GM12878 (cell line): Measurements from ENCODE around the gene FAM53B. TPM values are rescaled to one million over a fixed set of nuclear protein-coding genes. Genes with fewer than 3 reads are reported as not detected.

Experiments
- ATF7 ChIP-seq: fragments of 450-650 bp; IDR thresholded peaks from 2 replicates; pipeline ENCODE4 v1.6.1; 2016; ENCODE audit warnings: low read depth, mild to moderate bottlenecking
- BHLHE40 ChIP-seq, 2 experiments: fragments of 450-650 bp in 1 of 2; IDR thresholded peaks; 2 replicates each; pipeline ENCODE4 v1.6.1; 2011 to 2017; ENCODE audit warnings: low read depth in 2 of 2, borderline replicate concordance in 1 of 2, improper control_type of control experiment in 1 of 2, low read length in 1 of 2, mild to moderate bottlenecking in 1 of 2
- BRCA1 ChIP-seq: IDR thresholded peaks from 2 replicates; pipeline ENCODE4 v1.6.1; 2011; ENCODE audit warnings: low read depth, low read length, improper control_type of control experiment
- CHD2 ChIP-seq: IDR thresholded peaks from 2 replicates; pipeline ENCODE4 v1.6.1; 2011; ENCODE audit warnings: low read depth, low read length, improper control_type of control experiment, borderline replicate concordance
- E4F1 ChIP-seq: fragments of 450-650 bp; IDR thresholded peaks from 2 replicates; pipeline ENCODE4 v1.6.1; 2018; ENCODE audit warnings: borderline replicate concordance, mild to moderate bottlenecking; ENCODE audit not compliant: partially characterized antibody
- EP300 ChIP-seq, 2 experiments: fragments of 150-350 bp in 1 of 2; IDR thresholded peaks; 2 replicates each; pipeline ENCODE4 v1.6.1; 2011 to 2012; ENCODE audit warnings: low read depth in 2 of 2, low read length in 2 of 2, borderline replicate concordance in 1 of 2, improper control_type of control experiment in 1 of 2, inconsistent platforms in 1 of 2; ENCODE audit not compliant: control insufficient read depth in 1 of 2
- KDM1A ChIP-seq: fragments of 200-600 bp; sonication (generic); IDR thresholded peaks from 2 replicates; pipeline ENCODE4 v1.6.1; 2016; ENCODE audit warnings: borderline replicate concordance
- MEF2B ChIP-seq: fragments of 450-650 bp; IDR thresholded peaks from 2 replicates; pipeline ENCODE4 v1.6.1; 2018; ENCODE audit warnings: mild to moderate bottlenecking, moderate library complexity; ENCODE audit not compliant: partially characterized antibody, poor library complexity, severe bottlenecking
- MLLT1 ChIP-seq: fragments of 450-650 bp; IDR thresholded peaks from 2 replicates; pipeline ENCODE4 v1.6.1; 2016; ENCODE audit warnings: mild to moderate bottlenecking
- MTA2 ChIP-seq: fragments of 450-650 bp; IDR thresholded peaks from 2 replicates; pipeline ENCODE4 v1.6.1; 2016; ENCODE audit warnings: low read depth, mild to moderate bottlenecking, moderate library complexity
- RELB ChIP-seq: fragments of 450-650 bp; IDR thresholded peaks from 2 replicates; pipeline ENCODE4 v1.6.1; 2017; ENCODE audit warnings: low read depth, mild to moderate bottlenecking, moderate library complexity
- REST ChIP-seq: IDR thresholded peaks from 2 replicates; pipeline ENCODE4 v1.6.1; 2012; ENCODE audit warnings: mild to moderate bottlenecking, low read depth, low read length
- SKIL ChIP-seq: fragments of 450-650 bp; IDR thresholded peaks from 2 replicates; pipeline ENCODE4 v1.6.1; 2017; ENCODE audit warnings: mild to moderate bottlenecking, low read depth, inconsistent platforms; ENCODE audit not compliant: poor library complexity, severe bottlenecking
- STAT3 ChIP-seq: IDR thresholded peaks from 2 replicates; pipeline ENCODE4 v1.6.1; 2011; ENCODE audit warnings: low read depth, low read length, improper control_type of control experiment
- TCF12 ChIP-seq: IDR thresholded peaks from 2 replicates; pipeline ENCODE4 v1.6.1; 2011; ENCODE audit warnings: low read depth, mild to moderate bottlenecking, low read length
- TCF3 ChIP-seq: IDR thresholded peaks from 2 replicates; pipeline ENCODE4 v1.6.1; 2012; ENCODE audit warnings: low read depth, mild to moderate bottlenecking, low read length, borderline replicate concordance; ENCODE audit not compliant: insufficient read depth
- YBX1 ChIP-seq: fragments of 450-650 bp; IDR thresholded peaks from 2 replicates; pipeline ENCODE4 v1.6.1; 2016; ENCODE audit warnings: antibody characterized with exemption
- ZNF217 ChIP-seq: fragments of 450-650 bp; IDR thresholded peaks from 2 replicates; pipeline ENCODE4 v1.6.1; 2017; ENCODE audit warnings: antibody characterized with exemption, mild to moderate bottlenecking
- polyA plus RNA-seq, 11 experiments: library from polyadenylated mRNA; depleted of rRNA in 4 of 11; unstranded in 6 of 11; stranded (reverse) in 5 of 11; fragments of >200 nt; fragmentation: Nextera tagmentation in 4 of 11; fragmentation: Illumina TruSeq in 1 of 11; extraction: Ambion mirVana in 4 of 11; extraction: Trizol in 1 of 11; gene quantifications; 1 replicate in 1 of 11; 2 replicates in 10 of 11; pipeline versions ENCODE4 v1.2.1 to v1.2.3, GENCODE V29; 2011 to 2016; ENCODE audit warnings: inconsistent platforms in 2 of 11, missing spikeins in 2 of 11, low read depth in 1 of 11
- total RNA-seq, 4 experiments: library from RNA; depleted of rRNA in 3 of 4; stranded (reverse); fragments of >200 nt in 3 of 4; fragmentation: Illumina TruSeq in 1 of 4; extraction: Trizol in 1 of 4; gene quantifications; 2 replicates each; pipeline versions ENCODE4 v1.2.1 to v1.2.3, GENCODE V29; 2013 to 2021

The FAM53B gene
- total and polyA plus RNA-seq, 10 of the 15 experiments (the other 5 are each of a cell fraction or from before 2014, with no cell fraction given), result 0.05 to 26.3 (median 8.1) TPM

GRCh38 chr10:124648738-124649137 lies 95.4 kb downstream of the FAM53B start (continued):
- TF ChIP-seq MTA2 (peak; percentile 47; the same call in 1 of the 2 replicates), CHD2 (peak; percentile 26; the same call in 1 of the 2 replicates), MLLT1 (0 out of 2 replicates have a peak, but pooled peaks have one; percentile 45), SKIL (no peak), ATF7 (no peak), RELB (0 out of 2 replicates have a peak, but pooled peaks have one; percentile 21), KDM1A (no peak), REST (no peak), MEF2B (peak; percentile 26), YBX1 (no peak), BRCA1 (no peak), BHLHE40 (IDR thresholded peaks at IDR 0.05; ENCODE audit: borderline replicate concordance in 1 of 2, low read depth in 2 of 2, low read length in 1 of 2) (peak; percentile 24 to 48; a peak in 2 of 4 replicates), ZNF217 (no peak), TCF12 (peak; percentile 68; the same call in 1 of the 2 replicates), E4F1 (no peak), EP300 (IDR thresholded peaks at IDR 0.05; ENCODE audit: borderline replicate concordance in 1 of 2, control insufficient read depth in 1 of 2, low read depth in 2 of 2, low read length in 2 of 2) (peak in 1 of 2 experiments; percentile 63; a peak in 1 of 4 replicates), STAT3 (no peak), TCF3 (no peak)
